H1 (cell line): ENCODE results near the gene DNAJB1. TPM values are rescaled to one million over a fixed set of nuclear protein-coding genes. Genes with fewer than 3 reads are reported as not detected.

Experiments
- CTCF ChIA-PET: fragments of 300-600 bp; sonication (Branson Sonifier 250); formaldehyde crosslinking; loops from one replicate; lab custom pipeline; 2021; ENCODE audit not compliant: partially characterized antibody; lab: Charles Lee
- POLR2A ChIA-PET: fragments of 300-600 bp; sonication (Branson Sonifier 250); formaldehyde crosslinking; loops from one replicate; lab custom pipeline; 2021; ENCODE audit warnings: inconsistent platforms; ENCODE audit not compliant: partially characterized antibody; lab: Charles Lee
- DNase-seq, 2 experiments: peaks; one replicate each; pipeline versions ENCODE4 v3.0.0 to v3.0.0-alpha.2; 2010 to 2022; ENCODE audit warnings: low spot score in 2 of 2, low read depth in 1 of 2, mixed read lengths in 1 of 2
- FAIRE-seq: peaks from 2 replicates; lab custom pipeline; 2011; peaks lifted over from hg19 to GRCh38; lab: Jason Lieb, UNC
- H2AFZ ChIP-seq: 2 replicates; pipeline ENCODE4 v1.8.1; 2012; ENCODE audit warnings: low read length, inconsistent platforms
- H2AK5ac ChIP-seq: 2 replicates; pipeline ENCODE4 v1.6.1; 2013; ENCODE audit warnings: low read depth, low read length
- H2BK120ac ChIP-seq: replicated peaks from 2 replicates; pipeline ENCODE3; 2013; ENCODE audit warnings: low read depth, low read length, inconsistent platforms
- H2BK12ac ChIP-seq: 2 replicates; pipeline ENCODE4 v1.6.1; 2013; ENCODE audit warnings: low read depth, low read length
- H2BK15ac ChIP-seq: 2 replicates; pipeline ENCODE4 v1.6.1; 2013; ENCODE audit warnings: low read length
- H2BK20ac ChIP-seq: 2 replicates; pipeline ENCODE4 v1.6.1; 2013; ENCODE audit warnings: low read length
- H2BK5ac ChIP-seq: 2 replicates; pipeline ENCODE4 v1.6.1; 2013; ENCODE audit warnings: low read depth, low read length
- H3K14ac ChIP-seq: 2 replicates; pipeline ENCODE4 v1.6.1; 2013; ENCODE audit warnings: inconsistent platforms; ENCODE audit not compliant: insufficient read length
- H3K18ac ChIP-seq: 2 replicates; pipeline ENCODE4 v1.6.1; 2013; ENCODE audit warnings: low read length; ENCODE audit errors: extremely low read depth
- H3K23ac ChIP-seq: 2 replicates; pipeline ENCODE4 v1.6.1; 2013; ENCODE audit warnings: inconsistent platforms; ENCODE audit not compliant: insufficient read length
- H3K23me2 ChIP-seq: 2 replicates; pipeline ENCODE4 v1.6.1; 2013; ENCODE audit warnings: low read depth, low read length
- H3K27ac ChIP-seq: 2 replicates; pipeline ENCODE4 v1.6.1; 2011; ENCODE audit warnings: low read depth, low read length, inconsistent platforms
- H3K27me3 ChIP-seq, 4 experiments: replicated peaks in 1 of 4; 1 replicate in 1 of 4; 2 replicates in 3 of 4; pipeline versions ENCODE4 v1.6.1 to v1.8.1; 2011 to 2013; ENCODE audit warnings: low read length in 3 of 4, mild to moderate bottlenecking in 3 of 4, inconsistent platforms in 2 of 4, mixed read lengths in 2 of 4, moderate library complexity in 1 of 4; ENCODE audit not compliant: control insufficient read depth in 3 of 4, insufficient read depth in 3 of 4; ENCODE audit errors: extremely low read depth in 1 of 4
- H3K36me3 ChIP-seq, 4 experiments: 2 replicates each; pipeline versions ENCODE4 v1.6.1 to v1.8.1; 2011 to 2013; ENCODE audit warnings: mild to moderate bottlenecking in 4 of 4, low read length in 3 of 4, moderate library complexity in 2 of 4, control low read depth in 1 of 4, inconsistent platforms in 1 of 4; ENCODE audit not compliant: insufficient read depth in 4 of 4, control insufficient read depth in 2 of 4
- H3K4ac ChIP-seq: replicated peaks from 2 replicates; pipeline ENCODE3; 2013; ENCODE audit warnings: low read length, low read depth, mixed read lengths, inconsistent platforms; ENCODE audit not compliant: insufficient read length
- H3K4me1 ChIP-seq, 4 experiments: replicated peaks in 1 of 4; 1 replicate in 1 of 4; 2 replicates in 3 of 4; pipeline versions ENCODE4 v1.6.1 to v1.8.1; 2011 to 2013; ENCODE audit warnings: low read length in 3 of 4, inconsistent platforms in 2 of 4, mixed read lengths in 1 of 4; ENCODE audit not compliant: insufficient read depth in 4 of 4, control insufficient read depth in 3 of 4
- H3K4me2 ChIP-seq, 2 experiments: 2 replicates each; pipeline versions ENCODE4 v1.6.1 to v1.8.1; 2011 to 2013; ENCODE audit warnings: low read depth in 2 of 2, low read length in 2 of 2, control low read depth in 1 of 2, inconsistent platforms in 1 of 2, mild to moderate bottlenecking in 1 of 2; ENCODE audit not compliant: insufficient read depth in 1 of 2
- H3K4me3 ChIP-seq, 4 experiments: fragments of 200-600, 300-600 bp in 1 of 4; sonication (generic), shearing (Covaris generic), sonication (Bioruptor Twin) in 1 of 4; 2 replicates each; pipeline versions ENCODE4 v1.5.1 to v1.8.1; 2011 to 2016; ENCODE audit warnings: low read length in 4 of 4, low read depth in 3 of 4, control low read depth in 2 of 4, inconsistent platforms in 2 of 4, mild to moderate bottlenecking in 2 of 4, mixed read lengths in 1 of 4, moderate library complexity in 1 of 4; ENCODE audit not compliant: insufficient read depth in 2 of 4; ENCODE audit errors: extremely low read depth in 1 of 4
- H3K56ac ChIP-seq: replicated peaks from 2 replicates; pipeline ENCODE3; 2013; ENCODE audit warnings: low read depth, mild to moderate bottlenecking, mixed read lengths, low read length, inconsistent platforms; ENCODE audit not compliant: insufficient read length
- H3K79me1 ChIP-seq: 2 replicates; pipeline ENCODE4 v1.6.1; 2013; ENCODE audit warnings: low read depth, low read length, control low read depth
- H3K79me2 ChIP-seq, 2 experiments: 2 replicates each; pipeline versions ENCODE4 v1.6.1 to v1.8.1; 2012 to 2013; ENCODE audit warnings: low read length in 2 of 2, mild to moderate bottlenecking in 2 of 2, inconsistent platforms in 1 of 2; ENCODE audit not compliant: insufficient read depth in 2 of 2, control insufficient read depth in 1 of 2
- H3K9ac ChIP-seq, 4 experiments: replicated peaks in 1 of 4; 1 replicate in 1 of 4; 2 replicates in 3 of 4; pipeline versions ENCODE4 v1.6.1 to v1.8.1; 2011 to 2013; ENCODE audit warnings: low read depth in 3 of 4, low read length in 3 of 4, control low read depth in 2 of 4, mild to moderate bottlenecking in 2 of 4, moderate library complexity in 2 of 4, inconsistent platforms in 1 of 4; ENCODE audit errors: extremely low read depth in 1 of 4
- H3K9me3 ChIP-seq, 2 experiments: 2 replicates each; pipeline versions ENCODE4 v1.6.1 to v1.8.1; 2012 to 2013; ENCODE audit warnings: mild to moderate bottlenecking in 2 of 2, moderate library complexity in 2 of 2, control low read depth in 1 of 2, inconsistent platforms in 1 of 2, low read depth in 1 of 2, low read length in 1 of 2, mixed read lengths in 1 of 2; ENCODE audit not compliant: insufficient read depth in 2 of 2
- H4K20me1 ChIP-seq, 2 experiments: replicated peaks in 1 of 2; 2 replicates each; pipeline versions ENCODE3 to v1.8.1; 2011 to 2013; ENCODE audit warnings: inconsistent platforms in 2 of 2, low read length in 2 of 2, mild to moderate bottlenecking in 1 of 2; ENCODE audit not compliant: insufficient read depth in 2 of 2, control insufficient read depth in 1 of 2
- H4K5ac ChIP-seq: 2 replicates; pipeline ENCODE4 v1.6.1; 2013; ENCODE audit warnings: low read length, low read depth, mixed read lengths, inconsistent platforms; ENCODE audit not compliant: insufficient read length
- H4K8ac ChIP-seq: 2 replicates; pipeline ENCODE4 v1.8.0; 2013; ENCODE audit warnings: mild to moderate bottlenecking, moderate library complexity, low read length, inconsistent platforms; ENCODE audit not compliant: insufficient read depth; ENCODE audit errors: extremely low read depth
- H4K91ac ChIP-seq: replicated peaks from 2 replicates; pipeline ENCODE3; 2013; ENCODE audit warnings: low read length, mixed read lengths, inconsistent platforms; ENCODE audit not compliant: insufficient read length
- CEBPB ChIP-seq: IDR thresholded peaks from 2 replicates; pipeline ENCODE4 v1.6.1; 2012; ENCODE audit warnings: low read depth, low read length
- WGBS, 2 experiments: shearing (Covaris generic) in 1 of 2; methylation state at CpG; one replicate each; pipeline versions ENCODE4 v1.1.6 to v1.1.7; 2013 to 2015; ENCODE audit warnings: low lambda C conversion rate in 2 of 2, mixed read lengths in 2 of 2, inconsistent platforms in 1 of 2, low coverage in 1 of 2, missing lambda C conversion rate in 1 of 2; ENCODE audit not compliant: insufficient replicate concordance in 2 of 2, insufficient coverage in 1 of 2, insufficient read length in 1 of 2; ENCODE audit errors: extremely low coverage in 1 of 2, missing lambda C conversion rate in 1 of 2; 5-methylcytosine and 5-hydroxymethylcytosine counted together
- polyA plus RNA-seq, 7 experiments: library from polyadenylated mRNA; depleted of rRNA in 3 of 7; stranded (reverse) in 5 of 7; unstranded in 2 of 7; fragments of >200 nt in 5 of 7; fragments of 200-250 nt in 2 of 7; gene quantifications; 1 replicate in 5 of 7; 2 replicates in 1 of 7; 4 replicates in 1 of 7; pipeline versions ENCODE4 v1.2.1 to v1.2.3, GENCODE V29; 2011 to 2013; ENCODE audit warnings: missing spikeins in 2 of 7, mixed read lengths in 2 of 7
- total RNA-seq: library from RNA; stranded (reverse); fragmentation: NEBNext Ultra II Directional; extraction: Animal tissue kit (Norgen Biotek cat#: 25700); gene quantifications from 2 replicates; pipeline ENCODE4 v1.2.1, GENCODE V29; 2021
- TF ChIP-seq, protein P1 (sequence below): IDR thresholded peaks from 2 replicates; pipeline ENCODE4 v1.6.1; 2011; ENCODE audit warnings: low read depth, mild to moderate bottlenecking, low read length; ENCODE audit not compliant: insufficient read depth

Gene DNAJB1
- total and polyA plus RNA-seq, 2 of the 8 experiments (the other 6 are each of a cell fraction or from before 2014, with no cell fraction given): 62.9 to 64.3 TPM

DNA sequence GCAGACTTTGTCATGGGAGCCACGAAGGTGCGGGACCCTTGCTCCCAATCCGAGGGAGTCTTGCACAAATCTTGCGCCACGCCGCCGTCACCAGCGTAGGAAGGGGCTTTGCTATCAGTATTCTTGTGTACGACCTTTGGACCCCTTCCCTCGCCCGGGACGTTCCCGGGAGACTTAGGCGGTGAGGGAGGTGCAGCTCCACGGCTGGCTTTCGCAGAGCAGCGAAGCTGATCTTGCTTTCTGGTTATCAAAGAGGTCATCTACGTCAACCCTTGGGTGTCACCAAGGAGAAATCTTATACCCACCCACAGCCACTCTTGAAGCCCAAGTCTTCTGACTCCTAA is 11.8 kb upstream of the DNAJB1 start:
- DNase-seq: no peak

More for the DNA sequence above, 11.8 kb upstream of the DNAJB1 start:
- 3% methylated on average over 18 of the region's 18 CpGs; no CpG with 5 or more reads in 1 of the 2 experiments for WGBS, 2 experiments
- Histone ChIP-seq H3K56ac (peak overlapping the region; percentile 54), H3K27me3 (no peaks in the 10 kb centered on the region), H3K27ac (no peak overlapping the region; the same call in 1 of the 2 replicates), H3K79me2 (peaks cover 7 to 45% of the 10 kb centered on the region in 2 experiments), H3K4me3 (peak overlapping the region; percentile 75 to 100 (median 92)), H3K9ac (peak overlapping the region in 3 of 4 experiments; percentile 91 to 94 (median 92); a peak in 6 of 7 replicates), H2BK20ac (no peak overlapping the region), H3K23ac (no peak overlapping the region), H2AK5ac (no peak overlapping the region), H2BK15ac (peak overlapping the region; percentile 19; the same call in 1 of the 2 replicates), H2BK120ac (no peak overlapping the region), H3K23me2 (peaks cover 4% of the 10 kb centered on the region), H3K18ac (peak overlapping the region; percentile 27; the same call in 1 of the 2 replicates), H4K20me1 (peaks cover 0 to 6% of the 10 kb centered on the region in 2 experiments), H3K36me3 (no peaks in the 10 kb centered on the region), H2AFZ (peak overlapping the region; percentile 65; the same call in 1 of the 2 replicates), H3K9me3 (no peaks in the 10 kb centered on the region), H4K8ac (no peak overlapping the region), H3K4me1 (peaks cover 0 to 2% (median 1%) of the 10 kb centered on the region in 4 experiments; a peak in 3 of 7 replicates), H3K4me2 (peak overlapping the region; percentile 73 to 90), H4K91ac (peak overlapping the region; percentile 39), H3K14ac (no peak overlapping the region), H2BK12ac (no peak overlapping the region), H2BK5ac (peak overlapping the region; percentile 80; the same call in 1 of the 2 replicates), H4K5ac (peak overlapping the region; percentile 20), H3K4ac (no peak overlapping the region), H3K79me1 (peaks cover 10% of the 10 kb centered on the region)
- POLR2A ChIA-PET: interaction anchor here (2.3 kb wide), 1 partner anchor 11 kb away, joined by 16 read pairs; the partner anchor contains the start of gene DNAJB1
- no peak for FAIRE-seq
- CTCF ChIA-PET: interaction anchor here (1.6 kb wide), 1 partner anchor 27 kb away, joined by 3 read pairs; no protein-coding TSS in a partner anchor
- TF ChIP-seq, protein P1, sequence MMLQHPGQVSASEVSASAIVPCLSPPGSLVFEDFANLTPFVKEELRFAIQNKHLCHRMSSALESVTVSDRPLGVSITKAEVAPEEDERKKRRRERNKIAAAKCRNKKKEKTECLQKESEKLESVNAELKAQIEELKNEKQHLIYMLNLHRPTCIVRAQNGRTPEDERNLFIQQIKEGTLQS: no peak
- peak; percentile 57; the same call in 1 of the 2 replicates for TF ChIP-seq CEBPB
